Lower lobe of right lung (tissue), 2 donors: Measurements from ENCODE around the gene AKIP1. TPM values are rescaled to one million over a fixed set of nuclear protein-coding genes. Genes with fewer than 3 reads are reported as not detected.

Experiments
- ATAC-seq, 2 donors: fragments of 200-7000 bp; cut with Tn5 transposase; one replicate each; pipeline ENCODE4 v1.9.1; 2020 to 2022; ENCODE audit warnings: mild to moderate bottlenecking in 2 of 2, moderate library complexity in 2 of 2
- DNase-seq: peaks from one replicate; pipeline ENCODE4 v3.0.0-alpha.2; 2020
- H3K27ac ChIP-seq: fragments of 200-600 bp; one replicate; pipeline ENCODE4 v1.8.0; 2022
- H3K27me3 ChIP-seq: fragments of 200-600 bp; one replicate; pipeline ENCODE4 v1.8.0; 2022; ENCODE audit warnings: low read depth
- H3K36me3 ChIP-seq: fragments of 200-600 bp; one replicate; pipeline ENCODE4 v1.8.0; 2022; ENCODE audit warnings: mild to moderate bottlenecking
- H3K4me1 ChIP-seq: fragments of 200-600 bp; one replicate; pipeline ENCODE4 v1.8.0; 2022
- H3K4me3 ChIP-seq: fragments of 200-600 bp; one replicate; pipeline ENCODE4 v1.8.0; 2022; ENCODE audit warnings: mild to moderate bottlenecking
- H3K9me3 ChIP-seq: fragments of 200-600 bp; one replicate; pipeline ENCODE4 v1.8.0; 2022
- intact Hi-C: fragments of 100-400 bp; cut with DNase I; formaldehyde crosslinking; loops from one replicate; pipeline ENCODE4 v1.11.0; 2022
- total RNA-seq: library from RNA; stranded (reverse); fragmentation: NEBNext Ultra II Directional; extraction: Animal tissue kit (Norgen Biotek cat#: 25700); gene quantifications from one replicate; pipeline ENCODE4 v1.2.1, GENCODE V29; 2021
- TF ChIP-seq, protein P1 (sequence below): fragments of 200-600 bp; IDR thresholded peaks from one replicate; pipeline ENCODE4 v1.8.0; 2022; ENCODE audit warnings: antibody characterized with exemption, mild to moderate bottlenecking
- donor health status: DM: no; HTN: yes; CAD: no; lungs with severe emphysema.

Gene AKIP1
- total RNA-seq, 1 donor from 2014 or later, result 24.1 TPM

DNA sequence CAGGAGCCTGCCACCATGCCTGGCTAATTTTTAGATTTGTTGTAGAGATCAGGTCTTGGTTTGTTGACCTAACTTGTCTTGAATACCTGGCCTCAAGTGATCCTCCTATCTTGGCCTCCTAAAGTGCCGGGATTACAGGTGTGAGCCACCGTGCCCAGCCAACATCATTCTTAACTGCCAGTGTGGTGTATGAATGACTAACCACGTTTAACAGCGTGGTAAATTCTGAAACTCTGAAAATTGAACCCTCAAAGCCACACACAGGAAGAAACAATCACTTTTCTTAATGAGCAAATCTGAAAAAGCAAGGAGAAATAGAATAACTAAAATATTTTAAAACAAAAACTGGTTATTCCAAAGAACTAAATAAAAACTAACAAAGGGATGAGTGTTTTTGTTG, 45.9 kb downstream of the AKIP1 start:
- intact Hi-C loops, result no loop called here
- Histone ChIP-seq H3K4me3 (no peak overlapping the region), H3K9me3 (no peaks in the 10 kb centered on the region), H3K27me3 (no peaks in the 10 kb centered on the region), H3K27ac (no peak overlapping the region), H3K36me3 (peaks cover 60% of the 10 kb centered on the region), H3K4me1 (peaks cover 17% of the 10 kb centered on the region)
- DNase-seq (no peak), ATAC-seq (no peak)
- TF ChIP-seq, protein P1, sequence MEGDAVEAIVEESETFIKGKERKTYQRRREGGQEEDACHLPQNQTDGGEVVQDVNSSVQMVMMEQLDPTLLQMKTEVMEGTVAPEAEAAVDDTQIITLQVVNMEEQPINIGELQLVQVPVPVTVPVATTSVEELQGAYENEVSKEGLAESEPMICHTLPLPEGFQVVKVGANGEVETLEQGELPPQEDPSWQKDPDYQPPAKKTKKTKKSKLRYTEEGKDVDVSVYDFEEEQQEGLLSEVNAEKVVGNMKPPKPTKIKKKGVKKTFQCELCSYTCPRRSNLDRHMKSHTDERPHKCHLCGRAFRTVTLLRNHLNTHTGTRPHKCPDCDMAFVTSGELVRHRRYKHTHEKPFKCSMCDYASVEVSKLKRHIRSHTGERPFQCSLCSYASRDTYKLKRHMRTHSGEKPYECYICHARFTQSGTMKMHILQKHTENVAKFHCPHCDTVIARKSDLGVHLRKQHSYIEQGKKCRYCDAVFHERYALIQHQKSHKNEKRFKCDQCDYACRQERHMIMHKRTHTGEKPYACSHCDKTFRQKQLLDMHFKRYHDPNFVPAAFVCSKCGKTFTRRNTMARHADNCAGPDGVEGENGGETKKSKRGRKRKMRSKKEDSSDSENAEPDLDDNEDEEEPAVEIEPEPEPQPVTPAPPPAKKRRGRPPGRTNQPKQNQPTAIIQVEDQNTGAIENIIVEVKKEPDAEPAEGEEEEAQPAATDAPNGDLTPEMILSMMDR, result no peak

DNA sequence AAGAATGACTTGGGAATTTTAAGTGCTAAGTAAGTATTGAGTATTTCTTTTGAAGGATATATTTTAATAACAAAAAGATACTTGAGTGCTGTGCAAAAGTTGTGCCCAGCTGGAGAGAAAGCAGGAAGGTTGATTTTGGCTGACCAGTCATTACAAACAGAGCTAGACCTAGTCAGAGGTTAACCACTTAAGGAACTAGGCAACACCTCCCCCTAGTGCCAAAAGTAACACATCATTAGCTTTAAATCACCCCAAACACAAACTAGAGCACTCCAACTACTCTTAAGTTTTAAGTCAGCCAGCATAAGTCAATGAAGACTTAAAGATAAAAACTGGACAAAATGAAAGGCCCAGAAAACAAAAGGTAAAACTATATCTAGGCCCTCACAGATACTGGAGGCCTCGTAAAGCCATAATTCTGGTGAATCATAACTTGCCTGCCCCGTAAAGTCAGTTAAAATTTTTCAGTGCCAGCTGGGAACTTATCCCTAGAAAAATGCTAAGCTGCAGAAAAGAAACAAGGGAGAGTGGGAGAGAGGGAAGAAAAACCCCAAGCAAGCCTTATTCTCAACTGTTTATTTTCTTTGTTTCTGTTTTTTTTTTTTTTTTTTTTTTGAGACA, 48.7 kb downstream of the AKIP1 start:
- Histone ChIP-seq H3K27ac (peak overlapping the region; percentile 73), H3K4me3 (peak overlapping the region; percentile 25), H3K9me3 (no peaks in the 10 kb centered on the region), H3K36me3 (peaks cover 32% of the 10 kb centered on the region), H3K27me3 (no peaks in the 10 kb centered on the region), H3K4me1 (peaks cover 31% of the 10 kb centered on the region)
- intact Hi-C loops, result no loop called here
- DNase-seq, result no peak
- peak; percentile 53 to 61 for ATAC-seq
- TF ChIP-seq, protein P1, result peak; percentile 57

DNA sequence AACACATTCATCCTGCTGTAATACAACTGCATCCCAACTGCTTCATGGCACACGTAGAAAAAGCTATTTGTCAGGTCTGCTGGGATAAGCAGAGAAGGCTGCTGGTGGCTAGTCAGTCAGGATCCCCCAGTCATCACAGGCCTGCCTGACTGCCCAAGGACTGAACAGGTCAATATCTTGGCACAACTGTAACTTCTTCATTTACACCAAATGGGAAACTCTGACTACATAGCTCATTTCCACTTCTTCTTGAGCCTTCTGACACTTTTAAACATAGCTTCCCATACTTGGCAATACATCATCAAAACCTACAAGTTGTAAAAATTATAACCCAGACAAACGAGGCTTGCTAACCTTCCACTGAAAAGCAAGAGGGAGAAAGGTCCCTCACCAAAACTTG, 50.4 kb downstream of the AKIP1 start:
- Histone ChIP-seq H3K9me3 (no peaks in the 10 kb centered on the region), H3K4me3 (no peak overlapping the region), H3K4me1 (peaks cover 39% of the 10 kb centered on the region), H3K36me3 (peaks cover 17% of the 10 kb centered on the region), H3K27ac (no peak overlapping the region), H3K27me3 (no peaks in the 10 kb centered on the region)
- intact Hi-C loops, result no loop called here
- TF ChIP-seq, protein P1, result no peak
- DNase-seq, result no peak
- no peak for ATAC-seq

DNA sequence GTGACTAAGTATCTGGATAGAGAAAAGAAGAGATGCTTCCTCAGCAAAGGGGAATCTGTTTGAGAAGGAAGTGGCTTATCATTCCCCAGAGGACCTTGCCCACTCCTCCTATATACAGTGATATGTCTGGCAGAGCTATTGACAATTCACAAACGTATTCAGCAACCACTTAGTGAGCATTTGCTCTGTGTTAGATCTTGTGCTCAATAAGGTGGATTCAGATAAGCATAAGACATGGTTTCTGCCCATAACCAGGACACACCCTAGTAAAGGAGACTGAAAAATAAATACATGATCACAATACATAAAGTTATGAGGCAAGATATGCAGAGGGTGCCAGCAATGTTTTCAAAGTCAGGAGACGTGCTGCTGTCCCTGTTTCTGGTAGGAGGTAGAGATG, 51.9 kb downstream of the AKIP1 start:
- Histone ChIP-seq H3K4me1 (peaks cover 39% of the 10 kb centered on the region), H3K27ac (no peak overlapping the region), H3K4me3 (peak overlapping the region; percentile 80), H3K36me3 (peaks cover 7% of the 10 kb centered on the region), H3K9me3 (no peaks in the 10 kb centered on the region), H3K27me3 (no peaks in the 10 kb centered on the region)
- no peak for ATAC-seq
- DNase-seq, result no peak
- intact Hi-C loops, result no loop called here
- TF ChIP-seq, protein P1, result no peak

DNA sequence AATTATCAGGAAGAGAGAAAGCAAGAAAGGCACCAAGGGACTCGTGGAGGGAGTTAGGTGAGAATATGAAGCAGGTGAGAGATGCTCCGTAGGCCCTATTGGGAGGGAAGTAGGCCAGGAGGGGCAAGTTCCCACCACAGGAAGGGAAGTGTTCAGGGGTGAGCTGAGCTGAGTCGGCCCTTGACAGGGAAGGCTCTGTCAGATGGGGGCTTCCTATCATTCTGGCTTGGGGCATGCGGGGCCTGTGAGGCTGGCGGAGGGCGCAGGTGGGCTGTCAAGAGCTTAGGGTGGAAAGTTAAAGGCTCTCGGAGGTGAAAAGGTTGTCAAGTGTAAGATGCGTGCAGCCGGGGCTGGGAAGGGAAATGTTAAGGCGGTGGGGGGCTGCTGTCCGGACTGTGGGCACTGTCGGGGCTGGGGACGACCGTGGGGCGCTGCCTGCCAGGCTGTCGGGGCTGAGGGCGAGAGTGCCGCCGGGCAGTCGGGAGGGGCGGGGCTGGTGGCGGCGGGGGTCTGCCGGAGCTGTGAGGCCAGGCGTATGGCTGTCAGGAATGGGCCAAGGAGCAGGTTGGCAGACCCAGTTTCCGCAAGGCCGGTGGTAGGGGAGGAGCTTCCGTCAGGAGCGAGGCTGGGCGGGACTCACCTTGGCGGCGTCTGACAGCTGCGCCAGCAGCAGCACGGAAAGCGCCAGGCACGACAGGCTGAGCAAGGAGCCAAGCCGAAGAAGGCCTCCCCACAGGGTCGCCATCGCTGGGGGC, 52.8 kb downstream of the AKIP1 start:
- TF ChIP-seq, protein P1, result no peak
- H3K27me3 ChIP-seq, result no peaks in the 10 kb centered on the region
- intact Hi-C loops, result no loop called here
- peak; percentile 88 to 91 for ATAC-seq
- DNase-seq, result peak; percentile 92
- H3K4me1 ChIP-seq, result peaks cover 37% of the 10 kb centered on the region
- peak overlapping the region; percentile 97 for H3K27ac ChIP-seq
- H3K4me3 ChIP-seq, result peak overlapping the region; percentile 80
- H3K36me3 ChIP-seq, result peaks cover 7% of the 10 kb centered on the region
- no peaks in the 10 kb centered on the region for H3K9me3 ChIP-seq
